Dedifferentiated amniotic fluid mesenchymal stem cell (primary cell): ENCODE results near the gene PCK2.
"Not testable (repeated sequence)": the region's sequence is repeated elsewhere in the genome, so short reads cannot be mapped to it uniquely, and the experiment has no call there.

Experiments
- DNase-seq: peaks from one replicate; pipeline ENCODE4 v3.0.0-alpha.2; 2016; ENCODE audit errors: extremely low spot score

The PCK2 gene

DNA sequence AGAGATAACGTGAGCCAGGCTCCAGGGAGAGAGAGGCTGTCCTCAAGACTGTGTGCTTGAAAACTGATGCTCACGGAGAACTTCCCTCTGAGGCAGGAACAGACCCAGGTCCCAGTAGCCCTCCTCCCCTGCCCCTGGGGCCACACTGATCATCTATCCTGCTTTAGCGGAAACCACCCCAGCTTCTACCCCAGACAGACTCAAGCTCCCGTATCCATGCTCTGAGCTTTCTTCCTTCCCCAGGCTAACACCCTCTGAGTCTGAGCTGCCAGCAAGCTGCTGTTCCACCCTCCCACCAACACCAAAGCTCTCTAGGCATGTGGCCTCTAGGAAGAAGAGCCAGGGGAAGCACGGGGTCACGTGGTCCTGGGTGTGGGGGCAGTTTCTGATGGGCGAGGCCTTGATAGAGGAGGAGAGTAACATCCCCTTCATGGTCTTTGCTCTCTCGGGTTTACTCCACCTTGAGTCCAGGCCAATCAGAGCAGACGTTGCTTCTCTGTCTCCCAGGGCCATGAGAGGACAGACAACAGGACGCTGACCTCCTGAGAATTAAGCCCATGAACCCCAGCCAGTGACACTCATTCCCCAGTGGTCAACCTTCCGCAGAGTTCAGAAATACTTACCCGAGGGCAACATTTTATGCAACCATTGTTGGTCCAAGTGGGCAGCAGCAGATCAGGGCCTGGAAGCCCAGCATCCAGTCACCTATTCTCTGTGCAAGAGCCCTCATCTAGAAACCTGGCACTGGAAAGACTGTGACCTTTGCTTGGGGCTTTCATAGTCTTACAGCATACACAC lies 1.4 kb downstream of the PCK2 start:
- DNase-seq = peak; percentile 40

DNA sequence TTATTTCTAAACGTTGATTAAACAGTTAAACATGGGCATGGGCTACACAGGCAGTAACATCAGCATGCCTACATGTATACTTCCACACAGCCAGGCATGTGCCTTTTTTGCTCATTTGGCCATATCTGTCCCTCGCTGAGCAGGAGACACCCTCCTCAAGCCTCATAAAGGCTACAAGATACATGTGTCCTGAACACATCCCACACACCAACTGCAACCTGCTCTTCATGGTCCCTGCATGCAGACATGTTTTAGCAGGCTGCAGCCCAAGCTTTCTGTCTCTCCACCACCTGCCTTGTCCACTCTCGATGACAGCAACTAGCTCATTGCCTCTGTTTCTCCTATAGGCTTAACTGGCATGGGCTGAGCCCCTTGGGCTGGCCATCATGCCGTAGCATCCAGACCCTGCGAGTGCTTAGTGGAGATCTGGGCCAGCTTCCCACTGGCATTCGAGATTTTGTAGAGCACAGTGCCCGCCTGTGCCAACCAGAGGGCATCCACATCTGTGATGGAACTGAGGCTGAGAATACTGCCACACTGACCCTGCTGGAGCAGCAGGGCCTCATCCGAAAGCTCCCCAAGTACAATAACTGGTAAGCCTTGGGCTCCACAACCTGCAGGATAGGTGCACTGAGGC lies 2.6 kb downstream of the PCK2 start:
- no peak for DNase-seq

DNA sequence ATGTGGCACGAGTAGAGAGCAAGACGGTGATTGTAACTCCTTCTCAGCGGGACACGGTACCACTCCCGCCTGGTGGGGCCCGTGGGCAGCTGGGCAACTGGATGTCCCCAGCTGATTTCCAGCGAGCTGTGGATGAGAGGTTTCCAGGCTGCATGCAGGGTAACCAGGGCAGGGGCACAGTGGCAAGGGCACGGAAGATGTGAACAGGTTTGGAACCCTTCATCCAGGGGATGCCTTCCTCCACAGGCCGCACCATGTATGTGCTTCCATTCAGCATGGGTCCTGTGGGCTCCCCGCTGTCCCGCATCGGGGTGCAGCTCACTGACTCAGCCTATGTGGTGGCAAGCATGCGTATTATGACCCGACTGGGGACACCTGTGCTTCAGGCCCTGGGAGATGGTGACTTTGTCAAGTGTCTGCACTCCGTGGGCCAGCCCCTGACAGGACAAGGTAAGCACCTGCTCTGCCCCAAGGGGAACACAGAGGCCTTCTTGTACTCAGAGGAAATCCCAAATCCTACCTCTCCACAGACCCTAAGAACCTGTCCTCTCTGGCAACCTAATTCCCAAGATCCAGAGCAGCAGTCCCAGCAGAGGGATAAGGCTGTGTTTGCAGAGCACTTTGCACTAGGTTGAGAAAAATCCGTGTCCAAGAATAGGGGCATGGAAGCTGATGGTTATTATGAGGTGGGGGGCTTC lies 4.3 kb downstream of the PCK2 start:
- DNase-seq = no peak

DNA sequence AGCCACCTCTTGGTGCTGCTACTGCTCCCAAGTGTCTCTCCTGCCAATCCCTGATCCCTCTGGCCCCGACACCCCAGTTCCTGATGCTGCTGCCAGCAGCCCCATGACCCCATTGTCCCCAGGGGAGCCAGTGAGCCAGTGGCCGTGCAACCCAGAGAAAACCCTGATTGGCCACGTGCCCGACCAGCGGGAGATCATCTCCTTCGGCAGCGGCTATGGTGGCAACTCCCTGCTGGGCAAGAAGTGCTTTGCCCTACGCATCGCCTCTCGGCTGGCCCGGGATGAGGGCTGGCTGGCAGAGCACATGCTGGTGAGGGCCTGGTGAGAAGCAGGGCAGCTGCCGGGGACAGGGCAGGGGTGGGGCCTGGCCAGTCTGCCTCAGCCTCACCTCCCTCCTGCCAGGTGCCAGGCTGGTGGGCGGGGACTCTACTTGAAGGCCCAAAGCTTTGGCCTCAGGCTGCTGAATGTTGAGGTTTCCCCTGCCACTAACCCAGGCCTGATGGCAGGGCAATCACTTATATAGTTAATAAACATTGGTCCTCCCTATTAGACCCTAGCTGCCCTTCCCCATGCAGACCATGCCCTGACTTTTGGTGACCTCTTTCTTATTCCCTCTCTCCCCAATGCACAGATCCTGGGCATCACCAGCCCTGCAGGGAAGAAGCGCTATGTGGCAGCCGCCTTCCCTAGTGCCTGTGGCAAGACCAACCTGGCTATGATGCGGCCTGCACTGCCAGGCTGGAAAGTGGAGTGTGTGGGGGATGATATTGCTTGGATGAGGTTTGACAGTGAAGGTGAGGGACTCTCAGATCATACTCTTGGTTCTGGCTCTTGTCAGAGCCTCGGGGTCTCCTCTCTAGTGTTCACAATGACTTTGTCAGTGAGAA lies 5.1 kb downstream of the PCK2 start:
- DNase-seq = no peak

DNA sequence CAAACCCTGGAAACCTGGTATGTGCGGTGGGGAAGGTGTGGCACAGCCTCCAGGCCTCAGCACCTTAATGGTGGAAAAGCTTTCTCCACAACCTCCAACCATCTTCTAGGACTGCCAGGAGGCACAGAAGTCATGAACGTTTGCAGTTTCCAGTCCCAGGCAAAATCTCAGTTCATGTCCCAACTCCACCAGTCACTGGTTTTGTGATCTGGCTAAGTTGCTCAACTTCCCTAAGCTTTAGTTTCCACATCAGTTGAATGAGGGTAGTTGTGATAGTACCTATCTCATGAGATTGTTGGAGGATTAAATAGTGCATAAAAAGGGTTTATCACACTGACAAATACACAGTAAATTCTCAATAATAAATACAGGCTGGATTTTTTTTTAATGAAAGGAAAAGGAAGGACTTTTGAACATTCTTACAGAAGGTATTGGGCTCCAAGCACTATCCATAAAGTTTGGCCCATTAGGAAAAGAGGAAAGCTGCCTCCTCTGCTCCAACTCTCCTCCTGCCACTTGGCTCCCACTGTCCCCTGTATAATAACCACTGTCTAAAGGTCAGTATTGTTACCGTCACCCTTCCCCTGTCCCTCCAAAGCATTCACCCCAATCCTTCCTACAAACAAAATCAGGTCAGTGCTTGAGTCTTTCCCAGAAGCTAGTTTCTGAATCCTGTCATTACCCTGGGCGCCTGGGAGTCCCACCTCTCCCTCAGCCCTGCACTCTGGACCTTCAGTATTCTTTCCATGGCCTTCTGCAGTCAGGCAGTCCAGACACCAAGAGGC lies 6.3 kb downstream of the PCK2 start:
- no peak for DNase-seq

DNA sequence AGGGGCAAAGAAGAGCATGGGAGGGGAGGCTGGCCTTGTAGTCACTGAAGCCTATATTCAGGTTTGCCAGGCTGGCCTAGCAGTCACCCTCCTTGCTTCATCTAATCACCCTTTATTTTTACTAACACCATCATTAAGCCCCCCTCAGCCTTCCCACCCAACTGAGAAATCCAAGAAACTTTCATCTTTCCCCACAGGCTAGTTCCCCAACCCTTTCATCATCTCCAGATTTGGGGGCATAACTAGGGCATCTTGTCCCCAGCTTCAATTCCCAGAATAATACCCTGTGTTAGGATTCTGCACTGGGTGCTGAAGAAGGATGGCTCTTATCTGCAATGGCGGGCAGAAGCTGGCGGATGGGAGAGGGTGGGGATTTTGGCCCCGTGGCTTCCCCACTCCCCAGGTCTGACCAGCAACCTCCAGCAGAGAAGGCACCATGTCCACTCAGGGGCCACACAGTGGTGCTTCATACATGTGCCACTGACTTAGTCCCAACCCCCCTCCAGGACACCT lies 6.9 kb downstream of the PCK2 start:
- DNase-seq = no peak

DNA sequence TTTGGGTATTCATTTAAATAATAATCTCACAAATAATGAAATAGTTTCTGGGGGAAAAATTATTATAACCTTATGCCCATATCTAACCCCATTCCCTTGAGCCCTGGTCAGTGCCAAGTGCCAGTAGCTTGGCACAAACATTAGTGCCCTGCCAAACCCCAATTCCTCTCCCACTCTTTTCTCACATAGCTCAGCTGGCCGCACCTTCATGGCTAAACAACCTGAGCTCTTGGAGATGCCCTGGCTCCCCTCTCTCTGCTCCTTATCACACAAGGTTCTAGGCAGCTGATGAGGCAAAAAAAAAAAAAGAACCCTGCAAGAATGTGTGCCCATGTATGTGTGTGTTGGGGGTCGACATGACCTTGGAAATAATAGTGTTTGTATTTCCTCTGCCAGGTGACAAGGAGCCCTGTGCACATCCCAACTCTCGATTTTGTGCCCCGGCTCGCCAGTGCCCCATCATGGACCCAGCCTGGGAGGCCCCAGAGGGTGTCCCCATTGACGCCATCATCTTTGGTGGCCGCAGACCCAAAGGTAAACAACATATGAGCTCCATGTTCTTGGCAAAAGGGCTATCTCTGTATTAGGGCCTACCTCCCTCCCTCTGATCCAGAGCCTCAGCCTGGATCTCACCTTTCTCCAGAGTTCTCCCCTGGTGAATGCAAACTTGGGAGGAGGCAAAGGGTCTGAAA lies 8.4 kb downstream of the PCK2 start:
- no peak for DNase-seq

DNA sequence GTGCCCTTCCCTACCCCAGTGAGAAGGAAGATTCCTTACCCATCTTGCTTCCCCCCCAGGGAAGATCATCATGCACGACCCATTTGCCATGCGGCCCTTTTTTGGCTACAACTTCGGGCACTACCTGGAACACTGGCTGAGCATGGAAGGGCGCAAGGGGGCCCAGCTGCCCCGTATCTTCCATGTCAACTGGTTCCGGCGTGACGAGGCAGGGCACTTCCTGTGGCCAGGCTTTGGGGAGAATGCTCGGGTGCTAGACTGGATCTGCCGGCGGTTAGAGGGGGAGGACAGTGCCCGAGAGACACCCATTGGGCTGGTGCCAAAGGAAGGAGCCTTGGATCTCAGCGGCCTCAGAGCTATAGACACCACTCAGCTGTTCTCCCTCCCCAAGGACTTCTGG lies 9.3 kb downstream of the PCK2 start:
- DNase-seq = no peak

DNA sequence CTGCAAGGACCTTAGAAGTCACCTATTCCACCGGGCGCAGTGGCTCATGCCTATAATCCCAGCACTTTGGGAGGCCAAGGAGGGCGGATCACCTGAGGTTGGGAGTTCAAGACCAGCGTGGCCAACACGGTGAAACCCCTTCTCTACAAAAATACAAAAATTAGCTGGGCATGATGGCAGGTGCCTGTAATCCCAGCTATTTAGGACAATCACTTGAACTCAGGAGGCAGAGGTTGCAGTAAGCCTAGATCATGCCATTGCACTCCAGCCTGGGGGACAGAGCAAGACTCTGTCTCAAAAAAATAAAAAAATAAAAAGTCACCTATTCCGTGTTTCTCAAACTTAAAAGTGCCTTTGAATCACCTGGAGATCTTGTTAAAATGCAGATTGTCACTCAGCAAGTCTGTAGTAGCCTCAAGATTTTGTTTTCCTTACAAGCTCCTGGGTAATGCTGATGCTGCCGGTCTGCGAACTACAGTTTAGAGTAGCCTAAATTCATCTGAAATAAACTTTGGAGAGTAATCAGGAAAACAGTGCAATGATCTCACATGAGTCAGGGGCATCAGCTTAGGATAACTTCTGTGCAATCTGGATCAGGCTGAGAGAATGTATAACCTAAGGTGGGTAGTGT lies 11.6 kb downstream of the PCK2 start:
- DNase-seq = not testable (repeated sequence)

DNA sequence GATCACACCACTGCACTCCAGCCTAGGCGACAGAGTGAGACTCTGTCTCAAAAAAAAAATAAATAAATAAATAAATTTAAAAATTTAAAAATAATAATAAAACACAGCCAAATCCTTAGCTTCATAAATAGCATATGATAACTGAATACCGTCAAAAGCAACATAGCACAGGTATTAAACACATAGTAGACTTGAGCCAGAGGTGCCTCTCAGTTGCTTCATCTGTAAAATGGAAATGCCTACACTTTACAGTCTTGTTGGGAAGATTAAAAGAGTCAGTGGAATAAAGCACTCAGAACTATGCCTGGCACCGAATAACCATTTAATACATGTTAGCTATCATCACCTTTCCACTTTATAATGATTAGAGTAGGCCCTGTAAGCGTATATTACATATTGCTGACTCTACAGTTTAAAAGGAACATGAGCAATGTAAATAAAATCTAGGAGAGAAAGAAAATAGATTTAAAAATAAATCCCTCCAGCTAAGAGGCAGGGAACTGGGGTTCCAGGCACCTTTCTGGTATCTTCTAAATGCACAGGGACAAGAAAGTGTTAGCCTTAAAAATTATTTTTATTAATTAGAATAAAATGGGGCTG lies 12.7 kb downstream of the PCK2 start:
- no peak for DNase-seq

DNA sequence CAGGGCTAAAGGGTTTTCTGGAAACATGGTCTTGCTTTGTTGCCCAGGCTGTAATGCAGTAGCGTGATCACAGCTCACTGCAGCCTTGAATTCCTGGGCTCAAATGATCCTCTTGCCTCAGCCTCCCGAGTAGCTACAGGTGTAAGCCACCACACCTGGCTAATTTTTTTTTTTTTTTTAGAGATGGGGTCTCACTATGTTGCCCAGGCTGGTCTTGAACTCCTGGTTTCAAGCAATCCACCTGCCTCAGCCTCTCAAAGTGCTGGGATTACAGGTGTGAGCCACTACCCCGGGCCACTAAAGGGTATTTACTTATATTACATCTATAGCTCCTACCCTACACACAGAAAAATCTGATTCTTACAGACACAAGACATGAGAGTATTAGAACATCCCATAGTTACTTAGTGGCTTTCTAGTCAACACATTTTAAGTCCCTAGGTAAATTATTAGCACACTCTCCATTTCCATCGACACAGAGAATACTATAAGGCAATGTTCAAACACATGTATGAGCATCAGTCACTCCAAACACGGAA lies 14.3 kb downstream of the PCK2 start:
- no peak for DNase-seq

DNA sequence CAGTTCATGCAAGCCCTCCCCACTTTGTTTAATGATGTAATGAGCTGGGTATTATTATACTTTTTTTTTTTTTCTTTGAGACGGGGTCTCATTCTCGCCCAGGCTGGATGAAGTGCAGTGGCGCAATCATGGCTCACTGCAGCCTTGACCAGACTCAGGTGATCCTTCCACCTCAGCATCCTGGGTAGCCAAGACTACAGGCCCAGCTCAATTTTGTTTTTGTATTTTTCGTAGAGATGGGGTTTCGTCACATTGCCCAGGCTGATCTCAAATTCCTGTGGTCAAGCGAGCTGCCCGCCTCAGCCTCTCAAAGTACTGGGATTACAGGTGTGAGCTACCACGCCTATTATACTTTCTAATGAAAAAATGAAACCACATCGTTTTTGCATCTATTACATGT lies 15.9 kb downstream of the PCK2 start:
- no peak for DNase-seq

DNA sequence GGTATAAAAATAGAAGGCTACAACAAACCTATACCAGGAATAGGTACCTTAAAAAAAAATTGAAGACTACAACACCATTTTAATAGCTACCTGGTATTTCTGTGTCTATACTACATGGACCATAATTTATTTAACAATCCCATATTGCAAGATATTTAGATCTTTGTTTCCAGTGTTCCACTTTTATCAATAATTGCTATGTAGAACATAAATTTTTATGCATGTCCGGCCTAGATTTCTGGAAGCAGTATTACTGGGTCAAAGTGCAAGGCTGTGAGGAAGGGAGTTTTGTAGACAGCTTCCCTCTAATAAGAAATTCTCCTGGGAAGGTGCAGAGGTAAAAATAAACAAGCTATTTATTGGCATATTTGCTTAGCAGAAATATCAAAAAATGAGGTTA lies 16.4 kb downstream of the PCK2 start:
- DNase-seq = no peak

DNA sequence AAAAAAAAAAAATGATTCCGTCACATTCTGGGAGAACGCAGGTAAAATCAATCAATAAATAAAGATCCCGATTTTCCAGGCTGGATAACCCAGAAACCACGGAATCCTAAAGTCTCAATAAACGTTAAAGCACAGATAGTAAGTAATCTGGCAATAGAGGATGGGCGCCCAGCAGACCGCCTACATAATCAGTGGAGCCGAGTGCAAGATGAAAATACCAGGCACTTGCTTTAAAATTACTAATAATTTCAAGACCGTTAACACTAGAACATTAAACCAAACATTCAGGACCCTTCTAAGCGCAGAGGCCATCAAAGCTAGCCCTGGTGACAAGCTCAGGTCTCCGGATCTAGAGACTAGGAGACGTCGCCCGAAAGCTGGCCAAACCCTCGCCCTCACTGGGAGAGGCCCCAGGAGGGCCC lies 19.3 kb downstream of the PCK2 start:
- DNase-seq = no peak

DNA sequence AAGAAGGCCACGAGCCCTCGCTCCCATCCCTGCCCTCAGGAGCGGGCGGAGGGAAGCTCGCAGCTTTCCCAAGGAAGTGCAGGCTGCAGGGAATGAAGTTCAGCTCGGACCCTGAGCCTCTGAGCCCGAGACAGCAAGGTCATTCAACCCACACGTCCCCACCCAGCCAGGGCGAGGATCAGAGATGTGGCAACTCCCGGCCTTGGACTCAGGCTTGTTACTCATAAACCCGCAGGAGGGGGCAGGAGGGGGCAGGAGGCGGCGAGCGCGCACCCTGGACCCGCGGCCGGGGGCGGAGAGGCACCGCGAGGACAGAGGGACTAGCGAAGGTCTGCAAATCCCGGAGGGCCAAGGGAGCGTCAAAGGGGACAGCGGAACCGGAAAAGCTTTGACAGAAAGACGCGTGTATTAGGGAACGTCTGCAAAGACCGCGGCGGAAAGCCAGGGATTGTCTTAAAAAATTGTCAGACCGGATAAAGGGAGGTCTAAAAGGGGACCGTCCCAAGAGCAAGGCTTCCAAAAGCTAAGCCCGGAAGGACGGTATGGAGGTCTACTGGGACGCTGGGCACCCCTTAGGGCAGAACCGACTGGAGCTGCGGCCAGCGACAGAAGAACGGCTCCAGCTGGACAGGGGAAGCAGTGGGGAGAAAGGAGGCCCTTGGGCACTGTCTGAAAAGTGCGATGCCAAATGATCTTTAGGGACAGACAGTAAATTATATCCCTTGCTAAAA lies 19.9 kb downstream of the PCK2 start:
- peak; percentile 69 for DNase-seq

DNA sequence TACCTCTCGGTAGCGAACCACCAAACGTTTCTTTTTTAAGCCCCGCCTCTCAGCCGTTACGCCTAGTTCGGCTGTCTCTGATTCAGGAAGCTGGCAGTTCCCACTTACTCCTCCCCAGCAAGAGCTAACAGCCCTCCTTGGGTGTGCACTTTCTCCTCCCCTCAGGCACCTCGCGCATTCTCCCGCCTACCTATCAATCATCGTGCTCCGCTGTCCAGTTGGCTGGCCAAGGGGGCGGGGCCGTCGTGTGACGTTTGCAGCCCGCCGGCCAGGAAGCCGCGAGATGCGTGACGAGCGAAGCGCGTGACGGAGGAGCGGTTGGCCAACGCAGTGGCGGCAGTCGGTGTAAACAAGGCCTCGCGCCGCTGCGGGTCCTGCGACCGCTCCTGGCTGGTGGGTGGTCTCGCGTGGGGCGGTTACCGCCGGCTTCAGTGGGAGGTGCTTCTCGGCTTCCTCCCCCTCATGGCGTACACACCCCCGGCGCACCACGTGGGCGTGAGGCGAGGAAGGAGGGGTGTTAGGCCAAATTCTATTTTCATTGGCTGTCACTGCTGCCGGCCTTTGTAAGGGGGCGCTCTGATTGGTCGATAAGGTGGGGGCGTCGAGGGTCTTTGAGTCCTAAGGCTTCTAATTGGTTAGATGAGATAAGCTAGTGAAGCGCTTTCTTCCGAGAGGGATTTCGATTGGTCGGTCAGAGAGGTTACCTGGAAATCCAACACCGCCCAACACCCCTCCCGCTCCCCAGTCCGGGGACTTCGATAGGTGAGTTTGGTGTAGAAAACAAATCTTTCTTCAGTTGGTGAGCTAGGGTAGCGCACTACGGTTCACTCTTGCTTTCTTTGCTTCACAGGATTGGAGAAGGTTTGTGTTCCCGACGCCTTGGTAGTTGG lies 20.7 kb downstream of the PCK2 start, which contains the start of the genes DCAF11 and NRL:
Gene DCAF11, plus strand, starts transcription at position 246 of the 890 bp plus-strand sequence. CDS start 818 bp downstream, outside the sequence.
Gene NRL, minus strand, starts transcription at position 418 of the 890 bp plus-strand sequence. CDS start 32,101 bp downstream, outside the sequence.
- peak; percentile 100 for DNase-seq
